Astrocyte of the cerebellum (primary cell): Measurements from ENCODE around the gene CNTNAP2.

Experiments used
- DNase-seq: peaks from one replicate; pipeline ENCODE4 v3.0.0-alpha.2; 2011; ENCODE audit warnings: low read depth
- H3K4me3 ChIP-seq: 2 replicates; pipeline ENCODE4 v1.5.1; 2011; ENCODE audit warnings: mild to moderate bottlenecking, low read depth, low read length, moderate library complexity
- in situ Hi-C: cut with HindIII; loops from 2 replicates; pipeline ENCODE4 v1.10.0; 2017; ENCODE audit warnings: low sequenced_read_pairs
- TF ChIP-seq, protein P1 (sequence below): IDR thresholded peaks from 2 replicates; pipeline ENCODE4 v1.5.1; 2012; ENCODE audit warnings: low read length, low read depth, moderate library complexity, mild to moderate bottlenecking; ENCODE audit errors: missing control alignments

The CNTNAP2 gene

DNA sequence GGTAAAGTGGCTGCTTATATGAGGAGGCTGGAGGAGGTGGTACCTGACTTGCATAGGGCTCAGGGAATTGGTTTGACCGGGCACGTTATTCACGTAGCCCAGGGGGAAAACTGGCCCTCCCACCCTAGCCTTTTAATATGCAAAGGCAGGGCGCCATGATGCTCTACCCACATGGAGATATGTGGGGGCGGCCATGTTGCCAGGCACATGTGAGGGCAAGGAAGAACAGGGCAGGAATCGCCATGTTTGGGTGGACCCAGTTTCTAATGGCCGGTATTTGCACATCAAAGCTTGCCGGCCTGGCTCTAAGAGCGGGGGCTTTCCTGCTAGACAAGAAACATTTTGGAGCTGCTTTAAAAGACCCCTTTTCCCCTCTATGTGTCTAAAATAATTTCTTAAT is 1524.2 kb downstream of the CNTNAP2 start:
- TF ChIP-seq, protein P1, sequence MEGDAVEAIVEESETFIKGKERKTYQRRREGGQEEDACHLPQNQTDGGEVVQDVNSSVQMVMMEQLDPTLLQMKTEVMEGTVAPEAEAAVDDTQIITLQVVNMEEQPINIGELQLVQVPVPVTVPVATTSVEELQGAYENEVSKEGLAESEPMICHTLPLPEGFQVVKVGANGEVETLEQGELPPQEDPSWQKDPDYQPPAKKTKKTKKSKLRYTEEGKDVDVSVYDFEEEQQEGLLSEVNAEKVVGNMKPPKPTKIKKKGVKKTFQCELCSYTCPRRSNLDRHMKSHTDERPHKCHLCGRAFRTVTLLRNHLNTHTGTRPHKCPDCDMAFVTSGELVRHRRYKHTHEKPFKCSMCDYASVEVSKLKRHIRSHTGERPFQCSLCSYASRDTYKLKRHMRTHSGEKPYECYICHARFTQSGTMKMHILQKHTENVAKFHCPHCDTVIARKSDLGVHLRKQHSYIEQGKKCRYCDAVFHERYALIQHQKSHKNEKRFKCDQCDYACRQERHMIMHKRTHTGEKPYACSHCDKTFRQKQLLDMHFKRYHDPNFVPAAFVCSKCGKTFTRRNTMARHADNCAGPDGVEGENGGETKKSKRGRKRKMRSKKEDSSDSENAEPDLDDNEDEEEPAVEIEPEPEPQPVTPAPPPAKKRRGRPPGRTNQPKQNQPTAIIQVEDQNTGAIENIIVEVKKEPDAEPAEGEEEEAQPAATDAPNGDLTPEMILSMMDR = no peak
- H3K4me3 ChIP-seq = no peak overlapping the region
- no peak for DNase-seq
- in situ Hi-C loops = no loop called here

- no peak overlapping the region for H3K4me3 ChIP-seq
- in situ Hi-C loops = no loop called here
- TF ChIP-seq, protein P1 = no peak
- DNase-seq = no peak
Observed at GRCh38 chr7:147646568-147646967, 1530.0 kb downstream of the CNTNAP2 start.

DNA sequence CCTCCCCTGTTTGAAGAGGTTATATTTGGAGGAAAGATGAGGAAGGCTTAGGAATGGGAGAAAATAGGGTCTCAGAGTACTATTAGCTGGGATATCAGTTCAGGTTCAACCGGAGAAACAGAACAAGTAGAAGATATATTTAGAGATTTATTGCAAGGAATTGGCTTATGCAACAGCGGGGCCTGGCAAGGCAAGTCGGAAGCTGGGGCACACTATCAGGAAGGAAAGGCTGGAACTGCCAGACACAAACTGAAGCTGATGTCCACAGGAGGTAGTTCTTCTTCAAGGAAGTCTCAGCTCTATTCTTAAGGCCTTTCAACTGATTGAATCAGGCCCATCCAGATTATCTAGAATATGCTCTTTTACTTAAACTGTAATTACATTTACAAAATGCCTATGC is 1534.4 kb downstream of the CNTNAP2 start:
- DNase-seq = no peak
- no peak overlapping the region for H3K4me3 ChIP-seq
- in situ Hi-C loops = no loop called here
- TF ChIP-seq, protein P1 = no peak

- TF ChIP-seq, protein P1 = no peak
- DNase-seq = no peak
- H3K4me3 ChIP-seq = no peak overlapping the region
- in situ Hi-C loops = no loop called here
Observed at GRCh38 chr7:147651601-147652000, 1535.0 kb downstream of the CNTNAP2 start.

DNA sequence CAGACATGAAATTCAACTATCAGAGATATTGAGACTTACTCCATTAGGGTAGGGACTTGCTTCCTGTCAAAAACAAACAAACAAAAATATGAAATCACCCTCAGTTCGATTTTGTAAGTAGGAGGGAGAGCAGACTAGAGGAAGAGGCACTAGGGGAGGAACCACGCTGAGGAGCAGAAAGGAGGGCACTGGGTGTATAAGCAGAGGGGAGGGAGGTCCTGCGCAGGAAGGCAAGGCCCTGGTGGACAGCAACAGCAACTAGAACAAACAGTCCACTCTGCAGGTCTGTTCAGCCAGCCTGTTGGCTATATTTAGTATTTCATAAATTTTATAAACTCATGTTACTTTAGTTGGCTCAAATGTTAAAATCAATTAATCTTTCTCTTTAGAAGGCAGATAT is 1536.9 kb downstream of the CNTNAP2 start:
- in situ Hi-C loops = no loop called here
- no peak overlapping the region for H3K4me3 ChIP-seq
- DNase-seq = no peak
- TF ChIP-seq, protein P1 = no peak

DNA sequence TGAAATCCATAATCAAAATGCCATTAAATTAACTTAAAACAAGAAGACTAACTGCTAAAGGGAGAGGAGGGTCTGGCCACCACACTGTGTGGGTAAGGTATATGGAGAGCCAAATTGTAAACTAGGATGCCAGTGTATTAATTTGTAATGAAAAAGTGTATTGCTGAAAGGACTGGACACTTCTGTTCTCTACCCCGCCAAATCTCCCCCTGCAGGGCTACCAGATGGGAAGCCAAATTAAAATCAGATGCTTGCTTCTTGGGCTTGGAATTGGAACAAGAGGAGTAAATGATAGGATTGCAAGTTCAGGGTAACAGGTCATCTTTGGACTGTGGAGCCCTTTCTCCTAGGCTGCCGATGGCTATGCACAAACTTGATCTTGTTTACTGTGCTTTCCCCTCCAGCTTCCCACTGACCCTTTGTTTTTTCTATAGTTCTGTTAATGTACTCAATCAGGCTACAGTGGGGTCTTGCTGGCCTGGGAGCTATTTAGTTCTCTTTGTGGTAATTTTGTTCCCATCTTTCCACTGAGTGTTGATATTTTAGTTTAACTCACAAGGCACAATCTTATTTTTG is 1541.9 kb downstream of the CNTNAP2 start:
- in situ Hi-C loops = no loop called here
- TF ChIP-seq, protein P1 = no peak
- H3K4me3 ChIP-seq = no peak overlapping the region
- DNase-seq = no peak
